Lung (tissue), 16 donors: ENCODE results near the gene NYAP2. TPM values are rescaled to one million over a fixed set of nuclear protein-coding genes. Genes with fewer than 3 reads are reported as not detected.

Experiments used
- ATAC-seq: fragments of 200-7000 bp; cut with Tn5 transposase; one replicate; pipeline ENCODE4 v1.9.1; 2020; ENCODE audit warnings: moderate number of reproducible peaks; ENCODE audit not compliant: insufficient read depth, low FRiP score
- DNase-seq, 3 donors: peaks; one replicate each; pipeline ENCODE4 v3.0.0-alpha.2; 2013 to 2017
- H3K27ac ChIP-seq, 2 donors: one replicate each; pipeline ENCODE4 v1.5.1; 2013; ENCODE audit warnings: mild to moderate bottlenecking in 2 of 2, moderate library complexity in 2 of 2, control low read depth in 1 of 2, inconsistent platforms in 1 of 2, low read depth in 1 of 2, low read length in 1 of 2
- H3K27me3 ChIP-seq, 3 donors: one replicate each; pipeline ENCODE4 v1.5.1; 2013; ENCODE audit warnings: low read length in 2 of 3; ENCODE audit not compliant: control insufficient read depth in 3 of 3, insufficient read depth in 3 of 3
- H3K36me3 ChIP-seq, 4 donors: one replicate each; pipeline ENCODE4 v1.5.1; 2013; ENCODE audit warnings: low read length in 4 of 4, mild to moderate bottlenecking in 1 of 4, moderate library complexity in 1 of 4; ENCODE audit not compliant: control insufficient read depth in 4 of 4, insufficient read depth in 4 of 4
- H3K4me1 ChIP-seq, 5 donors: one replicate each; pipeline ENCODE4 v1.5.1; 2013; ENCODE audit warnings: low read length in 5 of 5, mild to moderate bottlenecking in 2 of 5, moderate library complexity in 1 of 5; ENCODE audit not compliant: control insufficient read depth in 5 of 5, insufficient read depth in 5 of 5
- H3K4me3 ChIP-seq: one replicate; pipeline ENCODE4 v1.5.1; 2013; ENCODE audit warnings: mild to moderate bottlenecking, control low read depth, moderate library complexity
- H3K9ac ChIP-seq, 2 donors: one replicate each; pipeline ENCODE4 v1.5.1; 2013; ENCODE audit warnings: low read length in 2 of 2, control low read depth in 1 of 2; ENCODE audit not compliant: insufficient read depth in 1 of 2
- H3K9me3 ChIP-seq, 4 donors: one replicate each; pipeline ENCODE4 v1.5.1; 2013; ENCODE audit warnings: low read length in 3 of 4, mild to moderate bottlenecking in 1 of 4, moderate library complexity in 1 of 4; ENCODE audit not compliant: control insufficient read depth in 4 of 4, insufficient read depth in 3 of 4
- WGBS, 2 donors: extraction: QIAGEN DNeasy Blood & Tissue Kit; methylation state at CpG; one replicate each; pipeline ENCODE4 v1.1.7; 2013; 5-methylcytosine and 5-hydroxymethylcytosine counted together
- long read RNA-seq, 5 donors: transcript quantifications; one replicate each; lab custom pipeline, GENCODE V29; 2026
- polyA plus RNA-seq, 2 donors: library from polyadenylated mRNA; stranded (reverse); fragments of 200-250 nt; gene quantifications; one replicate each; pipeline ENCODE4 v1.2.1, GENCODE V29; 2013
- total RNA-seq, 2 donors: library from RNA; depleted of rRNA in 1 of 2; stranded (reverse); fragments of >200 nt in 1 of 2; gene quantifications; one replicate each; pipeline ENCODE4 v1.2.1, GENCODE V29; 2014 to 2021
- TF ChIP-seq, protein P1 (sequence below): IDR thresholded peaks from 2 replicates; pipeline ENCODE4 v1.5.1; 2012; ENCODE audit warnings: mild to moderate bottlenecking; ENCODE audit errors: control extremely low read depth, extremely low read depth
- donor health status: control.
- donor health status: control.
- donor health status: Bipolar disorder and iron deficiency.
- donor health status: healthy.
- donor health status: DM: yes; HTN: yes; CAD: no.

NYAP2 gene
- 1 to 10 TPM; 1.5 to 1.6 TPM for total RNA-seq
- polyA plus RNA-seq: under 1 TPM; 0.20 to 0.21 TPM
- long read RNA-seq, donor 1: 0 reads
- long read RNA-seq, donor 2: 0 reads
- long read RNA-seq, donor 3: 0 reads
- long read RNA-seq, donor 4: 0 reads
- long read RNA-seq, donor 5: 0 reads

DNA sequence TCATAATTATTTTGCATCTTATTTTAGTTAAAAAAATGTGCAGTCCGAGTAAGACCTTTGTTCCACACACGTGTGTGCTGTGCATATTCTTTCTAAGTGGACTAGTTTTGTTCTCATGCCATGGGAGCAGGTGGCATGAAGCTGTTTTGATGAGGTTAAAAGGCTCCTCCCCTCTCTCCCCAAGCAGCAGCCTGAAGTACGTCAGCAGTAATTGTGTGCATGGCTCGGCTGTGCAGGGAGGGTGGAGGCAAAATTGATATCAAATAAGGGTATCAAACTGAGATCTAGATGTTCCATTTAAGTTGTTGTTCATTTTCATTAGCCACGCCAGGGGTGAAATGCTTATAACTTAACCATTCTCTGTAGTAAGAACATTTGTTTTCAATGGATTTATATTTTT is at the start of gene NYAP2:
TSS of gene NYAP2 (plus strand) at position 207 of the 400 bp plus-strand sequence. CDS start 9,171 bp downstream, outside the sequence.
- 58 to 65% methylated on average over 5 of the region's 5 CpGs for WGBS, 2 donors
- TF ChIP-seq, protein P1, sequence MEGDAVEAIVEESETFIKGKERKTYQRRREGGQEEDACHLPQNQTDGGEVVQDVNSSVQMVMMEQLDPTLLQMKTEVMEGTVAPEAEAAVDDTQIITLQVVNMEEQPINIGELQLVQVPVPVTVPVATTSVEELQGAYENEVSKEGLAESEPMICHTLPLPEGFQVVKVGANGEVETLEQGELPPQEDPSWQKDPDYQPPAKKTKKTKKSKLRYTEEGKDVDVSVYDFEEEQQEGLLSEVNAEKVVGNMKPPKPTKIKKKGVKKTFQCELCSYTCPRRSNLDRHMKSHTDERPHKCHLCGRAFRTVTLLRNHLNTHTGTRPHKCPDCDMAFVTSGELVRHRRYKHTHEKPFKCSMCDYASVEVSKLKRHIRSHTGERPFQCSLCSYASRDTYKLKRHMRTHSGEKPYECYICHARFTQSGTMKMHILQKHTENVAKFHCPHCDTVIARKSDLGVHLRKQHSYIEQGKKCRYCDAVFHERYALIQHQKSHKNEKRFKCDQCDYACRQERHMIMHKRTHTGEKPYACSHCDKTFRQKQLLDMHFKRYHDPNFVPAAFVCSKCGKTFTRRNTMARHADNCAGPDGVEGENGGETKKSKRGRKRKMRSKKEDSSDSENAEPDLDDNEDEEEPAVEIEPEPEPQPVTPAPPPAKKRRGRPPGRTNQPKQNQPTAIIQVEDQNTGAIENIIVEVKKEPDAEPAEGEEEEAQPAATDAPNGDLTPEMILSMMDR: no peak
- Histone ChIP-seq H3K4me3 (no peak within 1 kb of the TSS), H3K27me3 (no peaks in the 10 kb centered on the region), H3K27ac (no peak within 1 kb of the TSS), H3K4me1 (no peaks in the 10 kb centered on the region), H3K36me3 (no peaks in the 10 kb centered on the region), H3K9ac (no peak within 1 kb of the TSS), H3K9me3 (no peaks in the 10 kb centered on the region)
- DNase-seq (no peak), ATAC-seq (no peak)

DNA sequence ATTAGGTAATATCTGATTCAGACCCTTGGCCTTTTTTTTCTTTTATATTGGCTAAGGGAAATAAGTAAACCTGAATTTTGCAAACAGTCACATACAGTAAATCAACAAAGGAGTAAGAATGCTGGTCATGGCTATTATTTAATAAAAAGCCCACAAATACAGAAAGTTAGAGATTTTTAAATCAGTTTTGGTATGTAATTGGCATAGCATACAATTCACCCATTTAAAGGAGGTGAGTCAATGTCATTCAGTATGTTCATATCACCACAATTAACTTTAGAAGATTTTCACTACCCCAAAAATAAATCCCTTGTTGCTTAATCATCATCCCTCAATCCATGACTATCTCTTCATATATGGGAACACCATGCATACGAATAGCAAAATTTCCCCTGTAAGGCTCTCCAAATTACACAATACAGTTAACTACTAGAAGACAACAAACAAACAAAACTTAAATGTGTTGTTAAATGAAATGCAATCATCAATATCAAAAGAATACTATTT is 45.9 kb upstream of the NYAP2 start:
- no peak overlapping the region for H3K27ac ChIP-seq

DNA sequence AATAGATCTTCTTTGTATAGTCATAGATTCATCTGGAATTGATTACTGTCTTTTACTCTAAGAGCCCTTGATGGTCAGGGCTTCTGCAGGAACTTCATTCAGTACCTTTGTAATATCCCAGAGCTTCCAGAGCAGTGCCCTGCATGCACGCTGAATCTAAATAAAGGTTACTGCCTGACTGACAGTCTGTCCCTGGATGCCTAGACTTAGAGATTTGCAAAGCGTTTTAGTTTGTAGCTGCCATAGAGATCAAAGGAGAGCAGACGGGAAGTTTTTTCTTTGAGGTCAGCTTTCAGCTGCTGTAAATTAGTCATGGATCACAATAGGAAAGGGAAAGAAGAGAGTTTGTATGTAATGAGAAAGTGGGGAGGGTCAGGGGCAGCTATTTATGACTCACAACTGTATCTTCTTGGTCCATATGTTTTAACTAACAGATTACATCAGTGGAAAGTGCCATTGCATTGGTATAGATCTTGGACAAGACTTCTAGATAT is 45.2 kb upstream of the NYAP2 start:
- Histone ChIP-seq H3K4me1 (no peaks in the 10 kb centered on the region), H3K36me3 (no peaks in the 10 kb centered on the region), H3K27me3 (no peaks in the 10 kb centered on the region), H3K9me3 (no peaks in the 10 kb centered on the region), H3K27ac (no peak overlapping the region), H3K4me3 (no peak overlapping the region), H3K9ac (no peak overlapping the region)
- TF ChIP-seq, protein P1: no peak
- 11 to 37% methylated on average over 3 of the region's 3 CpGs for WGBS, 2 donors
- ATAC-seq (no peak), DNase-seq (peak in 1 of 3 donors; percentile 7)

More for the DNA sequence above, 45.9 kb upstream of the NYAP2 start:
- no peak overlapping the region for H3K4me3 ChIP-seq
- TF ChIP-seq, protein P1: no peak
- H3K27me3 ChIP-seq: no peaks in the 10 kb centered on the region
- no peak for DNase-seq
- WGBS, 2 donors: 95% methylated on average over 1 of the region's 1 CpG
- H3K36me3 ChIP-seq: no peaks in the 10 kb centered on the region
- no peak overlapping the region for H3K9ac ChIP-seq
- ATAC-seq: no peak
- no peaks in the 10 kb centered on the region for H3K4me1 ChIP-seq
- no peaks in the 10 kb centered on the region for H3K9me3 ChIP-seq

DNA sequence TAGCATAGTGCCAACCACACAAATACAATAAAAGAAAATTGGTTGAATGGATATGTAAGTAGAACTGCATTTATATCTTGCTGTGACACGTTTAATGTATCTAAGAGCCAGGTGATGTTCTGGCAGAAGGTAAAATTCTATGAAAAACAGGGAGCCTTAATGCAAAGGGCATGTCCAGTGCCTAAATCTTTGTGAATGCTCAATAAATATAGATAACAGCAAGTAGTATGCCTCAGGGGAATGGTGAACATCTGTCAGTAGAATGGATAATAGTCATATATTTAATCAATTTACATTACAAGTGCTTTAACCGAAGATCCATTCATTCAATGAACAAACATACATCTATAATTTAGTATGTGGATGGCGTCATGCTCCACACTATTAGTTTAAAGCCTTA is 43.7 kb upstream of the NYAP2 start:
- H3K9ac ChIP-seq: no peak overlapping the region
- H3K4me1 ChIP-seq: no peaks in the 10 kb centered on the region
- H3K36me3 ChIP-seq: no peaks in the 10 kb centered on the region
- no peak overlapping the region for H3K27ac ChIP-seq
- no peaks in the 10 kb centered on the region for H3K27me3 ChIP-seq
- TF ChIP-seq, protein P1: no peak
- DNase-seq (no peak), ATAC-seq (no peak)
- H3K4me3 ChIP-seq: no peak overlapping the region
- 83 to 91% methylated on average over 3 of the region's 3 CpGs for WGBS, 2 donors
- no peaks in the 10 kb centered on the region for H3K9me3 ChIP-seq
